Measurements from ENCODE around the gene RGL3.

The RGL3 gene

DNA sequence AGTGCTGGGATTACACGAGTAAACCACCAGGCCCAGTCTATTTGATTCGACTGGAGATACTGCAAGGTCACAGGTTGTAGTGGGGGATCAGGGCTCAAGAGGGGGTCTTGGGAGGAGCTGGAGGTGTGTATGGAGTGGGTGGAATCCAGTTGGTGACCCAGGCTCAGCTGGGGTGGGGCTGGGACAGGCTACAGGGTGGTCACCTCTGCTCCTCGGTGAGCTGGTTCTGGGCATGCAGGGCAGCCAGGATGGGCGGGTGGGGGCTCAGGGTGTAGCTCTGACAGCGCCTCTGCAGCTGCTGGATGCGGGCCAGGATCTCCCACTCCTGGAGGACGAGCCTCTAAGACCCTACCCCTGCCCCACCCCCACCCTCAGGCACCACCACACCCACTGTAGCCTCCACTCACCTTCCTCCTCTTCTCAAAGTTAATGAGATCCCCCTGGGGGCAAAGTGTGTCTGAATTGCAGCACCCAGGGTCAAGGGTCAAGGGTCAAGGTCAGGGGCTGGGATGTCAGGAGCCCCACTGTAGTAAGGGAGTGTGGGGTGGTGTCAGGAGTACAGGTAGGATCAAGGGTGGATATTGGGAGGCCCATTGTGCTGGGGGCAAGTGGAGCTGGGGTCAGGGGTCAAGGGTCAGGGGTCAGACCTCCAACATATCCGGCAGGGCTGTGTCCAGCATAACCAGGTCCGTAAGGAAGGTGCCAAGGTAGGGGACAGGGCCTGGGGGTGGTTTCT is 17.1 kb downstream of the RGL3 start:
- H3K4me3 ChIP-seq (replicated peaks; ENCODE audit: low read depth, low read length): no peak overlapping the region
- TF ChIP-seq, protein P1, sequence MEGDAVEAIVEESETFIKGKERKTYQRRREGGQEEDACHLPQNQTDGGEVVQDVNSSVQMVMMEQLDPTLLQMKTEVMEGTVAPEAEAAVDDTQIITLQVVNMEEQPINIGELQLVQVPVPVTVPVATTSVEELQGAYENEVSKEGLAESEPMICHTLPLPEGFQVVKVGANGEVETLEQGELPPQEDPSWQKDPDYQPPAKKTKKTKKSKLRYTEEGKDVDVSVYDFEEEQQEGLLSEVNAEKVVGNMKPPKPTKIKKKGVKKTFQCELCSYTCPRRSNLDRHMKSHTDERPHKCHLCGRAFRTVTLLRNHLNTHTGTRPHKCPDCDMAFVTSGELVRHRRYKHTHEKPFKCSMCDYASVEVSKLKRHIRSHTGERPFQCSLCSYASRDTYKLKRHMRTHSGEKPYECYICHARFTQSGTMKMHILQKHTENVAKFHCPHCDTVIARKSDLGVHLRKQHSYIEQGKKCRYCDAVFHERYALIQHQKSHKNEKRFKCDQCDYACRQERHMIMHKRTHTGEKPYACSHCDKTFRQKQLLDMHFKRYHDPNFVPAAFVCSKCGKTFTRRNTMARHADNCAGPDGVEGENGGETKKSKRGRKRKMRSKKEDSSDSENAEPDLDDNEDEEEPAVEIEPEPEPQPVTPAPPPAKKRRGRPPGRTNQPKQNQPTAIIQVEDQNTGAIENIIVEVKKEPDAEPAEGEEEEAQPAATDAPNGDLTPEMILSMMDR (IDR thresholded peaks at IDR 0.05; ENCODE audit: low read length, missing control alignments): no peak
- no peak for DNase-seq (ENCODE audit: low read depth)

DNA sequence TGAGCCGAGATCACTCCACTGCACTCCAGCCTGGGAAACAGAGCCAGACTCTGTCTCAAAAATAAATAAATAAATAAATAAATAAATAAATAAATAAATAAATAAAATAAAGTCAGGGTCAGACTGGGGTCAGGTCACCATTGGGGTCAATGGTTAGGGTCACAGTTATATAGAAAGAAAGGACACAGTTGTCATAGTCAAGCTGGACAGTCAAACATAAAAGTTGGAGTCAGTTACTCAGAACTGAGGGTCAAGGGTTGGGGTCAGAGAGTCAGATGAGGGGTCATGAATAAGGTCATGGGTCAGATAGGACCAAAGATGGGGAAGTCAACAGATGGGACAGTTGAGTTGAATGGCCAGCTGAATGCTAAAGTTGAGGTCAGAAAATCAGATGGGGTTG is 18.3 kb downstream of the RGL3 start:
- TF ChIP-seq, protein P1 (IDR thresholded peaks at IDR 0.05; ENCODE audit: low read length, missing control alignments): no peak
- DNase-seq (ENCODE audit: low read depth): no peak
- no peak overlapping the region for H3K4me3 ChIP-seq (replicated peaks; ENCODE audit: low read depth, low read length)

DNA sequence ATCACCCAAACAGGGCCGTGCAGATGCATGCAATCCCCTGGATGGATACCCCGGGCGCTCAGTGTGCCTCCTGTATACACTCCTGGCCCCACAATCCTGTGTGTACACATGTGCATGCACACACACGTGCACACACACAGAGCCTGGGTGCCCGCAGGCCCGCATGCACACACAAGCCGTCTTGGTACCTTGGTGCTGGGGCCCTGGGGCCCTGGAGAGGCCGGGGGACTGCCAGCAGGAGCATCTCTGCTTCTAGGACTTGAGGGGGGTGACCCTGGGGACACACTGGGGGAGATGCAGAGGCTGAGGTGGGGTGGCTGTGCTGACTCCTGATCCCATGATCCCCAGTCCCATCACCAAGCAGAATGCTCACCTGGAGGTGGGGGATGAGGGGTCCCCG is 19.4 kb downstream of the RGL3 start:
- DNase-seq (ENCODE audit: low read depth): no peak
- no peak overlapping the region for H3K4me3 ChIP-seq (replicated peaks; ENCODE audit: low read depth, low read length)

DNA sequence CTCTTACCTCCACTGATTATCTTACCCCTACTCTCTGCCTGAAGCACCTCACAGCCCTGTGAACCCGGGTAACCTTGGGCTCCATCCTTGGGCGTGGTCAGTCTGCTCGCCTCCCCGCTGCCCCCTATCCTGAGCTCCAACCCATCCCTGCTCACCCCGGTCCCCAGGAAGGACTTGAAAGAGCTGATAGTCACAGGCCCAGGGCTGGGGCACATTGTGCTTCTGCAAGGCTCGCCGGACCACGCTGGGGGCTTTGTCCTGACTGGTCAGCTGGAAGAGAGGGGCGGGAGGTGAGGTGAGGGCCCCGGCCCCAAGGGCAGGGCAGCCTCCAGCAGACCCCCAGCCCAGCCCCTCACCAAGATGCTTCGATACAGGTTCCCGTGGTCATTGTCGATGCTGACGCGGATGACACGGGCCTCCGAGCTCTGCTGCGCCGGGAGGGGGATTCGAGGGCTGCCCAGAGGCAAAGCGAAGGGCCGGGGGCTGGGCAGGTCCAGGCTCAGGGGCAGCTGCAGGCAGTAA is 22.0 kb downstream of the RGL3 start:
- H3K4me3 ChIP-seq (replicated peaks; ENCODE audit: low read depth, low read length): no peak overlapping the region
- no peak for DNase-seq (ENCODE audit: low read depth)
- TF ChIP-seq, protein P1 (IDR thresholded peaks at IDR 0.05; ENCODE audit: low read length, missing control alignments): no peak

More for the DNA sequence above, 19.4 kb downstream of the RGL3 start:
- TF ChIP-seq, protein P1 (IDR thresholded peaks at IDR 0.05; ENCODE audit: low read length, missing control alignments): no peak

DNA sequence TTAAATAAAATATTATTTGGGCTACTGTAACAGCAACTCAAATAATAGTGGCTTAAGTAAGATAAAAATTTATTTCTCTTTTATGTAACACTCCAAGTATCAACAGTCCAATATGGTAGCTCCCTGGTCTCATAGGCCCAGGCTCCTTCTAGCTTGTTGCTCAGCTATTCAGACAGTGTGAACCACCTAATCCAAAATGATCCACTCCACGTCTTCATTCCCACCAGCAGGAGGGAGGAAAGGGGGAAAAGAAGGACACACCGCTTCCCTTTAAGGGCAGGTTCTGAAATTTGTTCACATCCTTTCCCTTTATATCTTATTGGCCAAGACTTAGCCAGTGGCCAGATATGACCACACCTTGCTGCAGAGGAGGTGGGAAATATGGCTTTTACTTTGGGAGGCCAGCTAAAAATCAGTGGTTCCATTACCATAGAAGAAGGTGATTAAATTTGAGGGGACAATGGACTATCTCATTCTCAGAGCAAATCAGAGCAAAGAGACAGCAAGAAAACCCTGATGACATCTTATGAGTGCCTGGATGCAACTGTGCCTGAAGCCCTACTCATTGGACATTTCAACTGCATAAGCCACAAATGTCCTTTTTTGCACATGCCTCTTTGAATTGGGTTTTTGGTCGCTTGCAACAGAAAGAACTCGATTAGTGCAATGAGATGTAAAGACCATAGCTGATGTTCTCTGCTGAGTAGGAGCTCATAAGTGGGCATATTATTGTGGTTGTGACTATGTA is 28.0 kb downstream of the RGL3 start:
- TF ChIP-seq, protein P1 (IDR thresholded peaks at IDR 0.05; ENCODE audit: low read length, missing control alignments): no peak
- DNase-seq (ENCODE audit: low read depth): no peak
- no peak overlapping the region for H3K4me3 ChIP-seq (replicated peaks; ENCODE audit: low read depth, low read length)

DNA sequence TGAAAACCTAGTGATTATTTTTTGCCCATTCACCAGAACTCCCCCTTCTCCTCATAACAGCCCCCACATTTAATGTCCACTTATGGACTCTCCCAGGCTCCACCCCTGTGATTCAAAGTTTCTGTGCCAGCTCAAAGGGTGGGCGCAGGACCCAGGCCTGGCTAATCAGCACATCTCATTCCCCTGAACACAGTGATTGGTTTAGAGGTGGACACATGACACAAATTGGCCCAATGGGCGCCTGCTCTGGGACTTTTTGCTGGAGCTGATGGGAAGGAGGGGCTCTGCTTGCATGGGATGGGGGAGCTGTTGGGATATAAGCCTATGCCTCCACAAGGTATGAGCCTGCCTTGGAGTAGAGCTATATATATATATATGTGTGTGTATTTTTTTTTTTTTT is 28.8 kb downstream of the RGL3 start:
- no peak for DNase-seq (ENCODE audit: low read depth)
- TF ChIP-seq, protein P1 (IDR thresholded peaks at IDR 0.05; ENCODE audit: low read length, missing control alignments): no peak

More for the DNA sequence above, 28.8 kb downstream of the RGL3 start:
- H3K4me3 ChIP-seq (replicated peaks; ENCODE audit: low read depth, low read length): no peak overlapping the region

Measured in fibroblast of pulmonary artery (primary cell).